Ishikawa (cell line): Measurements from ENCODE around the gene FMN2.

ENCODE experiments used
- CEBPB ChIP-seq: IDR thresholded peaks from 2 replicates; pipeline ENCODE4 v1.6.1; 2012
- CREB1 ChIP-seq: IDR thresholded peaks from 2 replicates; pipeline ENCODE4 v1.6.1; 2012; ENCODE audit warnings: low read depth
- EGR1 ChIP-seq: IDR thresholded peaks from 2 replicates; pipeline ENCODE4 v1.6.1; 2012
- EP300 ChIP-seq: IDR thresholded peaks from 2 replicates; pipeline ENCODE4 v1.6.1; 2012; ENCODE audit warnings: borderline replicate concordance
- FOXM1 ChIP-seq: IDR thresholded peaks from 2 replicates; pipeline ENCODE4 v1.6.1; 2012; ENCODE audit warnings: low read depth, borderline replicate concordance
- NFIC ChIP-seq: IDR thresholded peaks from 2 replicates; pipeline ENCODE4 v1.6.1; 2012
- RAD21 ChIP-seq: IDR thresholded peaks from 2 replicates; pipeline ENCODE4 v1.6.1; 2012; ENCODE audit warnings: low read depth
- TAF1 ChIP-seq: IDR thresholded peaks from 2 replicates; pipeline ENCODE4 v1.6.1; 2012; ENCODE audit warnings: low read depth, mild to moderate bottlenecking
- TCF12 ChIP-seq: IDR thresholded peaks from 2 replicates; pipeline ENCODE4 v1.6.1; 2012; ENCODE audit warnings: low read depth
- TEAD4 ChIP-seq: IDR thresholded peaks from 2 replicates; pipeline ENCODE4 v1.6.1; 2012
- YY1 ChIP-seq: IDR thresholded peaks from 2 replicates; pipeline ENCODE4 v1.6.1; 2012; ENCODE audit warnings: low read depth
- TF ChIP-seq, protein P1 (sequence below): IDR thresholded peaks from 2 replicates; pipeline ENCODE4 v1.6.1; 2012
- TF ChIP-seq, protein P2 (sequence below): IDR thresholded peaks from 2 replicates; pipeline ENCODE4 v1.6.1; 2012; ENCODE audit warnings: low read depth, mild to moderate bottlenecking
- TF ChIP-seq, protein P3 (sequence below): IDR thresholded peaks from 2 replicates; pipeline ENCODE4 v1.6.1; 2012

DNA sequence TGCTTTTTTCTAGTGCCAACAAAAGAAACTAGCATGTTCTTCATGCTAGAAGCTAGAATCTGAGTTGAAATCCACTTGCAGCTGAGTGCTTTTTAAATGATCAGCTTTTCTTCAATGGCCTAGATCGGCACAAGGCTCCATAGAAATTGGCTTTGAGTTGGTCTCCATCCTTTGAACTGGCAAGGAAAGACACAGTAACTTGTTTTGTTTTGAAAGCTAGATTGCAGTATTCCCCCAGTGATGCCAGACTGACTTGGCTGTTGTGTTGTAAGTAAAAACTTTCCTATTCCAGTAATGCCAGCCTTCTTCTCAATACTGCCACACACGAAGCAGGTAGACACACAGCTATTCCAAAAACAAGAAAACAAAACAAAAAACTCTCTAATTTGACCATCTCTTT, 139.1 kb downstream of the FMN2 start:
- TF ChIP-seq, protein P1, sequence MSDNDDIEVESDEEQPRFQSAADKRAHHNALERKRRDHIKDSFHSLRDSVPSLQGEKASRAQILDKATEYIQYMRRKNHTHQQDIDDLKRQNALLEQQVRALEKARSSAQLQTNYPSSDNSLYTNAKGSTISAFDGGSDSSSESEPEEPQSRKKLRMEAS = no peak
- no peak for TF ChIP-seq CEBPB
- TF ChIP-seq EP300 = no peak
- TF ChIP-seq, protein P2, sequence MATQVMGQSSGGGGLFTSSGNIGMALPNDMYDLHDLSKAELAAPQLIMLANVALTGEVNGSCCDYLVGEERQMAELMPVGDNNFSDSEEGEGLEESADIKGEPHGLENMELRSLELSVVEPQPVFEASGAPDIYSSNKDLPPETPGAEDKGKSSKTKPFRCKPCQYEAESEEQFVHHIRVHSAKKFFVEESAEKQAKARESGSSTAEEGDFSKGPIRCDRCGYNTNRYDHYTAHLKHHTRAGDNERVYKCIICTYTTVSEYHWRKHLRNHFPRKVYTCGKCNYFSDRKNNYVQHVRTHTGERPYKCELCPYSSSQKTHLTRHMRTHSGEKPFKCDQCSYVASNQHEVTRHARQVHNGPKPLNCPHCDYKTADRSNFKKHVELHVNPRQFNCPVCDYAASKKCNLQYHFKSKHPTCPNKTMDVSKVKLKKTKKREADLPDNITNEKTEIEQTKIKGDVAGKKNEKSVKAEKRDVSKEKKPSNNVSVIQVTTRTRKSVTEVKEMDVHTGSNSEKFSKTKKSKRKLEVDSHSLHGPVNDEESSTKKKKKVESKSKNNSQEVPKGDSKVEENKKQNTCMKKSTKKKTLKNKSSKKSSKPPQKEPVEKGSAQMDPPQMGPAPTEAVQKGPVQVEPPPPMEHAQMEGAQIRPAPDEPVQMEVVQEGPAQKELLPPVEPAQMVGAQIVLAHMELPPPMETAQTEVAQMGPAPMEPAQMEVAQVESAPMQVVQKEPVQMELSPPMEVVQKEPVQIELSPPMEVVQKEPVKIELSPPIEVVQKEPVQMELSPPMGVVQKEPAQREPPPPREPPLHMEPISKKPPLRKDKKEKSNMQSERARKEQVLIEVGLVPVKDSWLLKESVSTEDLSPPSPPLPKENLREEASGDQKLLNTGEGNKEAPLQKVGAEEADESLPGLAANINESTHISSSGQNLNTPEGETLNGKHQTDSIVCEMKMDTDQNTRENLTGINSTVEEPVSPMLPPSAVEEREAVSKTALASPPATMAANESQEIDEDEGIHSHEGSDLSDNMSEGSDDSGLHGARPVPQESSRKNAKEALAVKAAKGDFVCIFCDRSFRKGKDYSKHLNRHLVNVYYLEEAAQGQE = no peak
- TF ChIP-seq RAD21 = no peak
- no peak for TF ChIP-seq TAF1
- no peak for TF ChIP-seq EGR1
- TF ChIP-seq TEAD4 = no peak
- TF ChIP-seq, protein P3, sequence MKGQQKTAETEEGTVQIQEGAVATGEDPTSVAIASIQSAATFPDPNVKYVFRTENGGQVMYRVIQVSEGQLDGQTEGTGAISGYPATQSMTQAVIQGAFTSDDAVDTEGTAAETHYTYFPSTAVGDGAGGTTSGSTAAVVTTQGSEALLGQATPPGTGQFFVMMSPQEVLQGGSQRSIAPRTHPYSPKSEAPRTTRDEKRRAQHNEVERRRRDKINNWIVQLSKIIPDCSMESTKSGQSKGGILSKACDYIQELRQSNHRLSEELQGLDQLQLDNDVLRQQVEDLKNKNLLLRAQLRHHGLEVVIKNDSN = no peak
- TF ChIP-seq YY1 = no peak
- no peak for TF ChIP-seq NFIC
- no peak for TF ChIP-seq FOXM1
- TF ChIP-seq TCF12 = no peak
- no peak for TF ChIP-seq CREB1
